ENCODE measurements around the gene LGALS7B. TPM values are rescaled to one million over a fixed set of nuclear protein-coding genes. Genes with fewer than 3 reads are reported as not detected.

LGALS7B gene
- polyA plus RNA-seq, 1 of the 3 experiments (the other 2 are of a cell fraction) = not detected

DNA sequence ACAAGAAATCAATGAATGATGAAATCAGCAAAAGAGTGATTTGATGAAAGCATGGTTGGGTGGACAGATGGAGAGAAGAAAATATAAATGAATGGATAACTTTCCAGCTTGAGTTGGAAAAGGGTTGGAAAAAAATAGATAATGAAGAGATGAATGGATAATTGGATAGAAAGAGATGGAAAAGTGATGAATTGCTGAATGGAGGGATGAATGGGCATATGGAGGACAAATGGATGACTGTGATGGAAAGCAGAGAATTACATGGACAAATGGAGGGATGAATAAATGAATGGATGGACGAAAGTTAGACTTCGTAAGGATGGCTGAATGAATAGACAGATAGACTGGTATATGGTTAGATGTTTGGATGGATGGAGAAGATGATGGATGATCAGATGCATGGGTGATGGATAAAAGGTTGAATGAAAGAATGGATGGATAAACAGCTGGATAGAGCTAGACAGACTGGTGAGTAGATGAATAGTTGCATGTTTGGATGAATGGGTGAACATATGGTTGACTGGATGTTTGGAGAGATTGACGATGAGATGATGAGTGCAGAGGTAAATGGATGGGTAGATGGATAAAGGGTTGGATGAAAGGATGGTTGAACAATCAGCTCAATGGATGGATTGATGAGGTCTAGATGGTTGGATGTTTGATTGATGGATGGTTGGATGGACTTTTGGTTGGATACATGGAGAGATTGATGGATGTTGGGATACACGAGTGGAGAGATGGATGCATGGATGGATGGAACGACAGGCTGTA lies 11.8 kb downstream of the LGALS7B start:
- Histone ChIP-seq H3K27ac (ENCODE audit: low read depth in 2 of 2, low read length in 1 of 2) (no peak overlapping the region), H3F3A (replicated peaks; ENCODE audit: insufficient read depth) (no peaks in the 10 kb centered on the region), H3K9me2 (no peaks in the 10 kb centered on the region), H3K4me3 (ENCODE audit: low read depth in 2 of 2, low read length in 1 of 2) (no peak overlapping the region), H3K9ac (no peak overlapping the region), H3K79me2 (ENCODE audit: insufficient read depth) (no peaks in the 10 kb centered on the region), H3K4me1 (ENCODE audit: control insufficient read depth in 1 of 2, insufficient read depth in 2 of 2, low read depth in 1 of 2, low read length in 1 of 2) (no peaks in the 10 kb centered on the region), H2AFZ (ENCODE audit: low read depth) (no peak overlapping the region), H3K27me3 (ENCODE audit: insufficient read depth) (no peaks in the 10 kb centered on the region), H4K20me1 (ENCODE audit: insufficient read depth) (no peaks in the 10 kb centered on the region), H3K4me2 (no peak overlapping the region), H3K9me3 (no peaks in the 10 kb centered on the region), H3K36me3 (replicated peaks in 1 of 2; ENCODE audit: control insufficient read depth in 1 of 2, insufficient read depth in 2 of 2, low read length in 1 of 2) (no peaks in the 10 kb centered on the region)
- TF ChIP-seq GABPA (IDR thresholded peaks at IDR 0.05; ENCODE audit: low read depth) = no peak
- TF ChIP-seq MAX (IDR thresholded peaks at IDR 0.05; ENCODE audit: low read depth) = no peak
- TF ChIP-seq USF2 (IDR thresholded peaks at IDR 0.05; ENCODE audit: borderline replicate concordance, low read depth, low read length) = no peak
- TF ChIP-seq MEF2A (IDR thresholded peaks at IDR 0.05; ENCODE audit: borderline replicate concordance, low read depth) = no peak
- no peak for TF ChIP-seq ZBTB33 (IDR thresholded peaks at IDR 0.05; ENCODE audit: borderline replicate concordance, low read depth)
- no peak for TF ChIP-seq RFX5 (IDR thresholded peaks at IDR 0.05; ENCODE audit: low read length)
- TF ChIP-seq FOXJ3 (CRISPR knock-in tag; IDR thresholded peaks at IDR 0.05) = no peak
- no peak for TF ChIP-seq TEAD4 (IDR thresholded peaks at IDR 0.05; ENCODE audit: borderline replicate concordance, insufficient read depth)
- no peak for TF ChIP-seq ELF1 (IDR thresholded peaks at IDR 0.05)
- TF ChIP-seq TCF12 (IDR thresholded peaks at IDR 0.05) = no peak
- TF ChIP-seq FOXM1 (IDR thresholded peaks at IDR 0.05; ENCODE audit: low read depth) = no peak
- TF ChIP-seq RAD21 (IDR thresholded peaks at IDR 0.05; ENCODE audit: low read length) = no peak
- TF ChIP-seq USF1 (IDR thresholded peaks at IDR 0.05; ENCODE audit: borderline replicate concordance, low read depth) = no peak
- DNase-seq = no peak
- ChIA-PET CTCF (no interaction called here), POLR2A (no interaction called here)
- WGBS (ENCODE audit: low lambda C conversion rate) = 70% methylated on average over 5 of the region's 5 CpGs

Data from SK-N-SH (cell line).